MM.1S (cell line): ENCODE measurements around the gene SLC39A1.

Experiments
- EZH2 ChIP-seq: fragments of 300-600 bp; sonication (generic); optimal IDR thresholded peaks from 2 replicates; pipeline ENCODE3; 2017; ENCODE audit warnings: low read depth, mild to moderate bottlenecking, antibody characterized with exemption, low read length, mixed read lengths
- TF ChIP-seq, protein P1 (sequence below): fragments of 300-600 bp; sonication (generic); IDR thresholded peaks from 2 replicates; pipeline ENCODE4 v1.5.1; 2016; ENCODE audit warnings: antibody characterized with exemption, low read length, mixed read lengths

GRCh38 chr1:154000420-154000819, 37.1 kb upstream of the SLC39A1 start:
- no peak for TF ChIP-seq EZH2
- TF ChIP-seq, protein P1, sequence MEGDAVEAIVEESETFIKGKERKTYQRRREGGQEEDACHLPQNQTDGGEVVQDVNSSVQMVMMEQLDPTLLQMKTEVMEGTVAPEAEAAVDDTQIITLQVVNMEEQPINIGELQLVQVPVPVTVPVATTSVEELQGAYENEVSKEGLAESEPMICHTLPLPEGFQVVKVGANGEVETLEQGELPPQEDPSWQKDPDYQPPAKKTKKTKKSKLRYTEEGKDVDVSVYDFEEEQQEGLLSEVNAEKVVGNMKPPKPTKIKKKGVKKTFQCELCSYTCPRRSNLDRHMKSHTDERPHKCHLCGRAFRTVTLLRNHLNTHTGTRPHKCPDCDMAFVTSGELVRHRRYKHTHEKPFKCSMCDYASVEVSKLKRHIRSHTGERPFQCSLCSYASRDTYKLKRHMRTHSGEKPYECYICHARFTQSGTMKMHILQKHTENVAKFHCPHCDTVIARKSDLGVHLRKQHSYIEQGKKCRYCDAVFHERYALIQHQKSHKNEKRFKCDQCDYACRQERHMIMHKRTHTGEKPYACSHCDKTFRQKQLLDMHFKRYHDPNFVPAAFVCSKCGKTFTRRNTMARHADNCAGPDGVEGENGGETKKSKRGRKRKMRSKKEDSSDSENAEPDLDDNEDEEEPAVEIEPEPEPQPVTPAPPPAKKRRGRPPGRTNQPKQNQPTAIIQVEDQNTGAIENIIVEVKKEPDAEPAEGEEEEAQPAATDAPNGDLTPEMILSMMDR = no peak
